K562 (cell line): ENCODE data around the gene ADAMTS10. TPM values are rescaled to one million over a fixed set of nuclear protein-coding genes. Genes with fewer than 3 reads are reported as not detected.

Source experiments
- HNRNPL ChIP-seq: fragments of 200-400 bp; formaldehyde crosslinking; IDR thresholded peaks from 2 replicates; pipeline ENCODE4 v1.6.1; 2017; ENCODE audit warnings: low read depth, mild to moderate bottlenecking, low read length
- MCM2 ChIP-seq: fragments of 450-650 bp; IDR thresholded peaks from 2 replicates; pipeline ENCODE4 v1.6.1; 2017; ENCODE audit warnings: low read depth, mild to moderate bottlenecking
- MYC ChIP-seq, 2 experiments: fragments of 250-450 bp in 1 of 2; sonication (Bioruptor Pico) in 1 of 2; IDR thresholded peaks; 2 replicates each; pipeline versions ENCODE4 v1.5.1 to v1.6.1; 2012 to 2021; ENCODE audit warnings: low read depth in 2 of 2, borderline replicate concordance in 1 of 2, improper control_type of control experiment in 1 of 2, low read length in 1 of 2, mild to moderate bottlenecking in 1 of 2, moderate library complexity in 1 of 2
- NONO ChIP-seq, 2 experiments: fragments of 200-400 bp in 1 of 2; fragments of 450-650 bp in 1 of 2; formaldehyde crosslinking in 1 of 2; IDR thresholded peaks; 2 replicates each; pipeline ENCODE4 v1.6.1; 2017; ENCODE audit warnings: low read depth in 2 of 2, mild to moderate bottlenecking in 2 of 2, moderate library complexity in 2 of 2, low read length in 1 of 2
- RB1 ChIP-seq: fragments of 450-650 bp; IDR thresholded peaks from 2 replicates; pipeline ENCODE4 v1.6.1; 2017; ENCODE audit warnings: low read depth, mild to moderate bottlenecking
- SMC3 ChIP-seq: conservative IDR thresholded peaks from 2 replicates; pipeline ENCODE4 v1.6.1; 2011; ENCODE audit warnings: low read depth, low read length, improper control_type of control experiment; ENCODE audit not compliant: insufficient read depth
- ZNF24 ChIP-seq: fragments of 450-650 bp; IDR thresholded peaks from 2 replicates; pipeline ENCODE4 v1.6.1; 2016
- polyA plus RNA-seq, 8 experiments: library from polyadenylated mRNA; depleted of rRNA in 4 of 8; stranded (reverse) in 5 of 8; unstranded in 3 of 8; fragments of >200 nt; fragmentation: Nextera tagmentation in 2 of 8; fragmentation: Illumina TruSeq in 1 of 8; extraction: Ambion mirVana in 2 of 8; extraction: Trizol in 1 of 8; gene quantifications; 2 replicates each; pipeline versions ENCODE4 v1.2.1 to v1.2.3, GENCODE V29; 2011 to 2014; ENCODE audit warnings: inconsistent platforms in 1 of 8, missing spikeins in 1 of 8
- total RNA-seq, 7 experiments: library from RNA; depleted of rRNA in 6 of 7; stranded (reverse); fragments of >200 nt in 6 of 7; fragmentation: Illumina TruSeq in 2 of 7; extraction: Trizol in 2 of 7; gene quantifications; 2 replicates each; pipeline versions ENCODE4 v1.2.1 to v1.2.3, GENCODE V29; 2011 to 2021; ENCODE audit warnings: low replicate concordance in 1 of 7
- TF ChIP-seq, protein P1 (sequence below): sonication (generic); formaldehyde crosslinking; IDR thresholded peaks from 2 replicates; pipeline ENCODE4 v1.8.0; 2022; ENCODE audit warnings: mild to moderate bottlenecking, missing genetic modification reagents
- TF ChIP-seq, protein P2 (sequence below): sonication (generic); formaldehyde crosslinking; IDR thresholded peaks from 2 replicates; pipeline ENCODE4 v1.8.1; 2023; ENCODE audit warnings: mild to moderate bottlenecking, missing genetic modification reagents
- TF ChIP-seq, protein P3 (sequence below): sonication (generic); formaldehyde crosslinking; IDR thresholded peaks from 2 replicates; pipeline ENCODE4 v1.8.0; 2022; ENCODE audit warnings: missing genetic modification reagents, mild to moderate bottlenecking, moderate library complexity, borderline replicate concordance
- TF ChIP-seq, protein P4 (sequence below): fragments of 450-650 bp; formaldehyde crosslinking; IDR thresholded peaks from 2 replicates; pipeline ENCODE4 v1.4.0; 2020; ENCODE audit warnings: mild to moderate bottlenecking, mixed read lengths
- TF ChIP-seq, protein P5 (sequence below): fragments of 450-650 bp; formaldehyde crosslinking; IDR thresholded peaks from 2 replicates; pipeline ENCODE4 v1.4.0; 2022; ENCODE audit warnings: missing genetic modification characterization

Gene ADAMTS10
- total and polyA plus RNA-seq, 9 of the 15 experiments (the other 6 are each of a cell fraction or from before 2014, with no cell fraction given), result 0.33 to 1.8 (median 0.57) TPM; not detected in 4

DNA sequence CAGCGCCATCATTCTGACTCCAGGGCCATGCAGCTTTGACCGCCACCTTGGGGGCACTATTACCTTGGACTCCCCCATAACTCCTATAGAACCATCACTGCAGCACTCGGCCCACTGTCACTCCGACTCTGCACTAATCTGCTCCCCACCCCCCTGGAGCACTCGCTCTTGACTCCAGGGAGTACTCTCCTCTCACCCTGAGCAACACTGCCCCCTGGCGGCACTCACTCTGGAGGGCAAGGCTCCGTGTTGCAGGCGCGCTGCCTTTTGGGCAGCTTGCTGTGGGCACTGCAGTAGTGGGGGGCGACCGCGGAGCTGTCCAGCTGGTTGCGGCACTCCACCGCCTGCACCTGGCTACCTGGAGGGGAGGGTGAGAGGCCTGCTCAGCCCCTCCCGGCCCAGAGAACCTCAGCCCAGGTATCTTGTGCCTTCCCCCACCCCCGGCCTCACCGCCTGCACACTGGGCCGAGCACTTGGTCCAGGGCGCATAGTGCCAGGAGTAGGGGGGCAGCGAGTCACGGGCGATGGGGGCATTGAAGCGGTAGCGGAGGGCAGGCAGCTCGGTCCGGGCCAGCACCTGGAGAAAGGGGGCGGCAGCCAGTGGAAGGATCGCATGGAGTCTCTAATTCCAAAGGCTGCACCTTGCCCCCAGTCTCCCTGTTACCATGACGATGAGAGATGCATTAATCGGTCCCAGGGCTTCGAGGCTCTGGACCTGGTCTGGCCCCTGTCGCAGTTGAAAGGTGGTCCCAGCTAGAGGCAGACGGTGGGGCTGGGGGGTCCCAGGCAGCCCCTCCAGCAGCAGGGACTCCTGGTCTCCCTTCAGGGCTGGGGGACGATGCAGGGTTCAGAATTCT, 24.4 kb downstream of the ADAMTS10 start (continued):
- TF ChIP-seq, protein P1, sequence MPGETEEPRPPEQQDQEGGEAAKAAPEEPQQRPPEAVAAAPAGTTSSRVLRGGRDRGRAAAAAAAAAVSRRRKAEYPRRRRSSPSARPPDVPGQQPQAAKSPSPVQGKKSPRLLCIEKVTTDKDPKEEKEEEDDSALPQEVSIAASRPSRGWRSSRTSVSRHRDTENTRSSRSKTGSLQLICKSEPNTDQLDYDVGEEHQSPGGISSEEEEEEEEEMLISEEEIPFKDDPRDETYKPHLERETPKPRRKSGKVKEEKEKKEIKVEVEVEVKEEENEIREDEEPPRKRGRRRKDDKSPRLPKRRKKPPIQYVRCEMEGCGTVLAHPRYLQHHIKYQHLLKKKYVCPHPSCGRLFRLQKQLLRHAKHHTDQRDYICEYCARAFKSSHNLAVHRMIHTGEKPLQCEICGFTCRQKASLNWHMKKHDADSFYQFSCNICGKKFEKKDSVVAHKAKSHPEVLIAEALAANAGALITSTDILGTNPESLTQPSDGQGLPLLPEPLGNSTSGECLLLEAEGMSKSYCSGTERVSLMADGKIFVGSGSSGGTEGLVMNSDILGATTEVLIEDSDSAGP (CRISPR knock-in tag), result no peak
- TF ChIP-seq MYC (IDR thresholded peaks at IDR 0.05; ENCODE audit: low read depth, low read length) (0 out of 2 replicates have a peak, but pooled peaks have one; percentile 13), MYC (CRISPR knock-in tag; IDR thresholded peaks at IDR 0.05; ENCODE audit: borderline replicate concordance, low read depth) (no peak), HNRNPL (peak; percentile 27; the same call in 1 of the 2 replicates), SMC3 (peak; percentile 80), ZNF24 (0 out of 2 replicates have a peak, but pooled peaks have one; percentile 17), RB1 (peak; percentile 51; the same call in 1 of the 2 replicates), NONO (IDR thresholded peaks at IDR 0.05; ENCODE audit: low read depth in 2 of 2, low read length in 1 of 2) (peak in 1 of 2 experiments; percentile 76; a peak in 1 of 4 replicates), MCM2 (peak; percentile 74; the same call in 1 of the 2 replicates)
- TF ChIP-seq, protein P2, sequence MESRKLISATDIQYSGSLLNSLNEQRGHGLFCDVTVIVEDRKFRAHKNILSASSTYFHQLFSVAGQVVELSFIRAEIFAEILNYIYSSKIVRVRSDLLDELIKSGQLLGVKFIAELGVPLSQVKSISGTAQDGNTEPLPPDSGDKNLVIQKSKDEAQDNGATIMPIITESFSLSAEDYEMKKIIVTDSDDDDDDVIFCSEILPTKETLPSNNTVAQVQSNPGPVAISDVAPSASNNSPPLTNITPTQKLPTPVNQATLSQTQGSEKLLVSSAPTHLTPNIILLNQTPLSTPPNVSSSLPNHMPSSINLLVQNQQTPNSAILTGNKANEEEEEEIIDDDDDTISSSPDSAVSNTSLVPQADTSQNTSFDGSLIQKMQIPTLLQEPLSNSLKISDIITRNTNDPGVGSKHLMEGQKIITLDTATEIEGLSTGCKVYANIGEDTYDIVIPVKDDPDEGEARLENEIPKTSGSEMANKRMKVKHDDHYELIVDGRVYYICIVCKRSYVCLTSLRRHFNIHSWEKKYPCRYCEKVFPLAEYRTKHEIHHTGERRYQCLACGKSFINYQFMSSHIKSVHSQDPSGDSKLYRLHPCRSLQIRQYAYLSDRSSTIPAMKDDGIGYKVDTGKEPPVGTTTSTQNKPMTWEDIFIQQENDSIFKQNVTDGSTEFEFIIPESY (CRISPR knock-in tag), result peak; percentile 87
- TF ChIP-seq, protein P3, sequence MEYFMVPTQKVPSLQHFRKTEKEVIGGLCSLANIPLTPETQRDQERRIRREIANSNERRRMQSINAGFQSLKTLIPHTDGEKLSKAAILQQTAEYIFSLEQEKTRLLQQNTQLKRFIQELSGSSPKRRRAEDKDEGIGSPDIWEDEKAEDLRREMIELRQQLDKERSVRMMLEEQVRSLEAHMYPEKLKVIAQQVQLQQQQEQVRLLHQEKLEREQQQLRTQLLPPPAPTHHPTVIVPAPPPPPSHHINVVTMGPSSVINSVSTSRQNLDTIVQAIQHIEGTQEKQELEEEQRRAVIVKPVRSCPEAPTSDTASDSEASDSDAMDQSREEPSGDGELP (CRISPR knock-in tag), result 0 out of 2 replicates have a peak, but pooled peaks have one; percentile 20
- TF ChIP-seq, protein P4, sequence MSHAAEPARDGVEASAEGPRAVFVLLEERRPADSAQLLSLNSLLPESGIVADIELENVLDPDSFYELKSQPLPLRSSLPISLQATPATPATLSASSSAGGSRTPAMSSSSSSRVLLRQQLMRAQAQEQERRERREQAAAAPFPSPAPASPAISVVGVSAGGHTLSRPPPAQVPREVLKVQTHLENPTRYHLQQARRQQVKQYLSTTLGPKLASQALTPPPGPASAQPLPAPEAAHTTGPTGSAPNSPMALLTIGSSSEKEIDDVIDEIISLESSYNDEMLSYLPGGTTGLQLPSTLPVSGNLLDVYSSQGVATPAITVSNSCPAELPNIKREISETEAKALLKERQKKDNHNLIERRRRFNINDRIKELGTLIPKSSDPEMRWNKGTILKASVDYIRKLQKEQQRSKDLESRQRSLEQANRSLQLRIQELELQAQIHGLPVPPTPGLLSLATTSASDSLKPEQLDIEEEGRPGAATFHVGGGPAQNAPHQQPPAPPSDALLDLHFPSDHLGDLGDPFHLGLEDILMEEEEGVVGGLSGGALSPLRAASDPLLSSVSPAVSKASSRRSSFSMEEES (CRISPR knock-in tag), result no peak
- TF ChIP-seq, protein P5, sequence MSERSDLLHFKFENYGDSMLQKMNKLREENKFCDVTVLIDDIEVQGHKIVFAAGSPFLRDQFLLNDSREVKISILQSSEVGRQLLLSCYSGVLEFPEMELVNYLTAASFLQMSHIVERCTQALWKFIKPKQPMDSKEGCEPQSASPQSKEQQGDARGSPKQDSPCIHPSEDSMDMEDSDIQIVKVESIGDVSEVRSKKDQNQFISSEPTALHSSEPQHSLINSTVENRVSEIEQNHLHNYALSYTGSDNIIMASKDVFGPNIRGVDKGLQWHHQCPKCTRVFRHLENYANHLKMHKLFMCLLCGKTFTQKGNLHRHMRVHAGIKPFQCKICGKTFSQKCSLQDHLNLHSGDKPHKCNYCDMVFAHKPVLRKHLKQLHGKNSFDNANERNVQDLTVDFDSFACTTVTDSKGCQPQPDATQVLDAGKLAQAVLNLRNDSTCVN, result no peak
